ENCODE results near the gene ATOX1.

ATOX1 gene

DNA sequence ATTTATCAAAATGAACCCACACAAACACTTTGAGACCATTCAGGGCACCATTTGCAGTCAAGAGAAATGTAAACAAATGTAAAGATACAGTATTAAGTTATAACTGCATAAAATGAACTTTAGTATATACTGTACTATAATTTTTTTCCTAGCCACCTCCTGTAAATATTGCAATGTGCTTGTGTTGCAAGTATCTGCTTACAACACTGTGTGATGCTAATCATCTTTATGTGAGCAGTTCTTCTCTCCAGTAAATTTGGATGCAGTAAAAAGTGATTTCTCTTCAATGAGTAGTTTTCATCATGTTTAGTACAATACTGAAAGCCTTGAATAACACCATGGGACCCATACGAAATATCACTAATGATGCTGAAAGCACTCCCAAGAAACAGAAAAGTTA, 22.8 kb upstream of the ATOX1 start:
- DNase-seq, result no peak
- Mint-ChIP-seq H3K36me3 (ENCODE audit: low read depth) (peaks cover 73% of the 10 kb centered on the region), H3K27ac (no peak overlapping the region), H3K4me3 (no peak overlapping the region), H3K9me3 (peaks cover 26% of the 10 kb centered on the region), H3K27me3 (ENCODE audit: low read depth, poor library complexity) (no peaks in the 10 kb centered on the region), H3K4me1 (peaks cover 31% of the 10 kb centered on the region)
- TF ChIP-seq, protein P1, sequence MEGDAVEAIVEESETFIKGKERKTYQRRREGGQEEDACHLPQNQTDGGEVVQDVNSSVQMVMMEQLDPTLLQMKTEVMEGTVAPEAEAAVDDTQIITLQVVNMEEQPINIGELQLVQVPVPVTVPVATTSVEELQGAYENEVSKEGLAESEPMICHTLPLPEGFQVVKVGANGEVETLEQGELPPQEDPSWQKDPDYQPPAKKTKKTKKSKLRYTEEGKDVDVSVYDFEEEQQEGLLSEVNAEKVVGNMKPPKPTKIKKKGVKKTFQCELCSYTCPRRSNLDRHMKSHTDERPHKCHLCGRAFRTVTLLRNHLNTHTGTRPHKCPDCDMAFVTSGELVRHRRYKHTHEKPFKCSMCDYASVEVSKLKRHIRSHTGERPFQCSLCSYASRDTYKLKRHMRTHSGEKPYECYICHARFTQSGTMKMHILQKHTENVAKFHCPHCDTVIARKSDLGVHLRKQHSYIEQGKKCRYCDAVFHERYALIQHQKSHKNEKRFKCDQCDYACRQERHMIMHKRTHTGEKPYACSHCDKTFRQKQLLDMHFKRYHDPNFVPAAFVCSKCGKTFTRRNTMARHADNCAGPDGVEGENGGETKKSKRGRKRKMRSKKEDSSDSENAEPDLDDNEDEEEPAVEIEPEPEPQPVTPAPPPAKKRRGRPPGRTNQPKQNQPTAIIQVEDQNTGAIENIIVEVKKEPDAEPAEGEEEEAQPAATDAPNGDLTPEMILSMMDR (IDR thresholded peaks at IDR 0.05), result no peak

DNA sequence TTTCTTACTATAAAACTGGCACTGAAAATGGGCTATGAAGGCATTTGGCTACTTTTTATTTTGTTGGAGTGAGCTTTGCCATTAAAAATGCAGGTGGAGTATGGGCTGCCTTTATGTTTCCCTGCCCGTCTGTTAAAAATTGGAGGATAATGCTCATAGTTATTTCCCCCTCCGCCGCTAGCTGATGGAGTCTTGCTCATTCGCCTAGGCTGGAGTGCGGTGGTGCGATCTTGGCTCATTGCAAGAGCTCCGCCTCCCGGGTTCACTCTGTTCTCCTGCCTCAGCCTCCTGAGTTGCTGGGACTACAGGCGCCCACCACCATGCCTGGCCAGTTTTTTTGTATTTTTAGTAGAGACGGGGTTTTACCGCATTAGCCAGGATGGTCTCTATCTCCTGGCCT, 21.9 kb upstream of the ATOX1 start:
- no peaks in the 10 kb centered on the region for H3K27me3 Mint-ChIP-seq (ENCODE audit: low read depth, poor library complexity)
- DNase-seq, result no peak
- H3K9me3 Mint-ChIP-seq, result peaks cover 34% of the 10 kb centered on the region
- peaks cover 74% of the 10 kb centered on the region for H3K36me3 Mint-ChIP-seq (ENCODE audit: low read depth)
- no peak overlapping the region for H3K27ac Mint-ChIP-seq
- peaks cover 40% of the 10 kb centered on the region for H3K4me1 Mint-ChIP-seq
- TF ChIP-seq, protein P1 (IDR thresholded peaks at IDR 0.05), result no peak
- no peak overlapping the region for H3K4me3 Mint-ChIP-seq

- H3K4me1 Mint-ChIP-seq, result peaks cover 42% of the 10 kb centered on the region
- no peak overlapping the region for H3K4me3 Mint-ChIP-seq
- DNase-seq, result no peak
- TF ChIP-seq, protein P1 (IDR thresholded peaks at IDR 0.05), result no peak
- H3K27me3 Mint-ChIP-seq (ENCODE audit: low read depth, poor library complexity), result no peaks in the 10 kb centered on the region
- peaks cover 71% of the 10 kb centered on the region for H3K36me3 Mint-ChIP-seq (ENCODE audit: low read depth)
- H3K27ac Mint-ChIP-seq, result no peak overlapping the region
- H3K9me3 Mint-ChIP-seq, result peaks cover 35% of the 10 kb centered on the region
Observed at GRCh38 chr5:151779531-151780125, 21.2 kb upstream of the ATOX1 start.

GRCh38 chr5:151775025-151775606, 16.7 kb upstream of the ATOX1 start:
- Mint-ChIP-seq H3K36me3 (ENCODE audit: low read depth) (peaks cover 49% of the 10 kb centered on the region), H3K27me3 (ENCODE audit: low read depth, poor library complexity) (no peaks in the 10 kb centered on the region), H3K27ac (no peak overlapping the region), H3K4me1 (peaks cover 64% of the 10 kb centered on the region), H3K4me3 (peak overlapping the region; percentile 88), H3K9me3 (peaks cover 35% of the 10 kb centered on the region)
- TF ChIP-seq, protein P1 (IDR thresholded peaks at IDR 0.05), result no peak
- DNase-seq, result no peak

DNA sequence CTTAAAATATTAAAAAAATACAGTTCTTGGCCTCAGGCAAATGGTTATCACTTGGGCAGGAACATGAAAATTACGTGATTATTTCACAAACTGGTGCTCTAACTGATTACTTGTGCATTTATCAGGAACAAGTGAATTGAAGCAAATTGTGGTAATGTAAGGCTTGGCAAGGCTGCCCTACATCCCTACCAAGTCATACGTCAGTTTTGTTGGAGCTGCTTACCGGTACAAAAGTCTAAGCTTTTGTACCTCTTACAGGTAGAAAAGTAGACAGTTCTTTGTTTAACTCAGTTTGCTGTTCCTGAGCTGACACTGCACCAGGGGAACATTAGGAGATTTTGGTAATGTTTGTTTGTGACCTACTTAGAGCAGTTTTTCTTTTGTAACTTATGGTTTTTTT, 15.5 kb upstream of the ATOX1 start:
- H3K27ac Mint-ChIP-seq, result peak overlapping the region; percentile 25
- H3K36me3 Mint-ChIP-seq (ENCODE audit: low read depth), result peaks cover 38% of the 10 kb centered on the region
- TF ChIP-seq, protein P1 (IDR thresholded peaks at IDR 0.05), result no peak
- no peak for DNase-seq
- H3K27me3 Mint-ChIP-seq (ENCODE audit: low read depth, poor library complexity), result no peaks in the 10 kb centered on the region
- peaks cover 57% of the 10 kb centered on the region for H3K4me1 Mint-ChIP-seq
- H3K9me3 Mint-ChIP-seq, result peaks cover 30% of the 10 kb centered on the region
- H3K4me3 Mint-ChIP-seq, result peak overlapping the region; percentile 88

Data from nephron progenitor cell (in vitro differentiated cells).